NCI-H2227 (cell line): ENCODE data around the gene FHIT.
A peak's percentile ranks its signal among the peaks of the same experiment; 100 is the strongest.
"Not testable (repeated sequence)": the region's sequence is repeated elsewhere in the genome, so short reads cannot be mapped to it uniquely, and the experiment has no call there.

Experiments used
- DNase-seq: peaks from one replicate; lab custom pipeline; 2025; ENCODE audit not compliant: unreplicated experiment; lab: John Stamatoyannopoulos, UW

Gene FHIT

DNA sequence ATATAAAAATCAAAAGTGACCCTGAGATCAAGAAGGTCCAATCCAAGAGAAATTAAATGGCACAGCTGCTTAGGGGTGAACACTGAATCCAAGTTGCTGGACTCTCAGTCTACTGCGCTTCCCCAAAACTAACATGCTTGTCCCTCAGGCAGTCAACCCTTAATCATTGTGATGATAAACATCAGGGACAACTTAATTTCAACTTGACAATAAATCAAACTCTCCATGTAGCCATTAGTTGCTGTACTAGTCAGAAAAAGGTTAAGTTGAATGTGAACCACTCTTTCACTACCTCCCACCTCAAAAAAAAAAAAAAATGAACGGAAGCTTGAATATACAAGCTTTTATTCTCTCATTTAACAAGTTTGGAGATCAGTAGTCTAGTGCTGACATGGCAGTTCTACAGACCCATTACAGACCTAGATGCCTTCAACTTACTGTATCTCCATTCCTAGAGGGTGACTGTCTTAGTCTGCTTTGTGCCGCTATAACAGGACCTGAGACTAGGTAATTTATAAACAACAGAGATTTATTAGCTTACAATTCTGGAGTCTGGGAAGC is 185.7 kb downstream of the FHIT start:
- no peak for DNase-seq

DNA sequence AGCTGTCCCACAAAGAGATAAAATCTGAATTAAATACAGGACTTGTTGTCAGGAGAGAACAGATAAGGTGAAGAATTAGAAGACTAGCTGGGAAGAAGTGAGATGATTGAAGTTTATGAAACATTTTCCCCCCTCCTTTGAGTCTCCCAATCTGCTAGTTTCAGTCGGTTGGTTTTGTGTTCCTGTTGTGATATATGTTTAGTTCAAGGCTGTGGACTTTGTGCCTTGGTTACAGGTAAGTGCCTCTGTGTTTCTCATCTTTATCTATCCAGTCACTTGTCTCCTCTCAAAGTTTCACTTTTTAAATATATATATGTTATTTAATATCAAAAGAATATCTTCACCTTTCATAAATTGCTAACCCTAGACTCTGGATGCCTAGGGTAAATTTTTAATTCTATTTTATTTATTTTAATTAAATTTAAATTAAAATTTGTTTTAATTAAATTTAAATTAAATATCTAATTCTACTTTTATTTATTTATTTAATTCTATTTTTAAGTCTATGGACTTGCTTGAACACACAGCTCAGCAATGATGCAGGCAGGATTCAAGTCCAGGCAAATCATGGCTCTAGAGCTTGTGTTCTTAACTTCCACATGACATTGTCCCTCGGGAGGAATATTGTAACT is 190.0 kb downstream of the FHIT start:
- DNase-seq: no peak

DNA sequence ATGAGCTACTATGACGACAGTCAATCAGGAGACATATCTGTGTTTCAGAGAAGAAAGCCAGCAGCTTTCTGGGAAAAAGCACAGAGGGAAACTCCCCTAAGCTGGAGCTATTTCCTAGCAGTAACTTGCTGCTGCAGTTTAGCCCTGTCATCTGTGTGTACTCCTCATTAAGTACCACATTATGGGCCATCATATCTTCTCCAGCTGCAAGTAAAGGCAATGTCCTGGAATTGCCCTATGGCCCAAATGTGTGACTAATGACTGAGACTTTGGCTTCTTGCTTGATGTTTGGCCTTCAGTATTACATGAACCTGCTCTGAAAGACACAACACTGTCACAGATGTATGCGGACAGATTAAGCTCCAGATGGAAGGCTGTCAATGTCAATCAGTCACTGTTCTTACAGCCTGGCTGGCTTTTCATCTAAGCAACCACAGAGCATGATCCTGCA is 190.8 kb downstream of the FHIT start:
- no peak for DNase-seq

DNA sequence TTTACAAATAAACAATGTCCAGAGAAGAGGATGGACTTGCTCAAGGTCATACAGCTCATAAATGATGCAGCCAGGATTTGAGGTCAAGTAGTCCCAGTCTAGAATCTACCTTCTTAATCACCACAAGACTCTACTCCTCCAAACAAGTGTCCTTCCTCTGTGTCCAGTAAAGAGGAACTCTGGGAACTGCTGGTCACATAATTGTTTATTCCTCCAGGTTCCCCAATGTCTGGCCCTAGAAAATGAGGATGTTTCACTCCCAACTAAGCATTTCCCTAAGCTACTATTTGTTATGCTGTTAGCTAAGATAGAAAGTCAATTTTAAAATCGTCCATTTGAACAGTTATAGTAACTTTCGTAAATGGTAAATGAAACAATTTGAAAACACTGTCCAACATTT is 192.4 kb downstream of the FHIT start:
- DNase-seq: no peak

DNA sequence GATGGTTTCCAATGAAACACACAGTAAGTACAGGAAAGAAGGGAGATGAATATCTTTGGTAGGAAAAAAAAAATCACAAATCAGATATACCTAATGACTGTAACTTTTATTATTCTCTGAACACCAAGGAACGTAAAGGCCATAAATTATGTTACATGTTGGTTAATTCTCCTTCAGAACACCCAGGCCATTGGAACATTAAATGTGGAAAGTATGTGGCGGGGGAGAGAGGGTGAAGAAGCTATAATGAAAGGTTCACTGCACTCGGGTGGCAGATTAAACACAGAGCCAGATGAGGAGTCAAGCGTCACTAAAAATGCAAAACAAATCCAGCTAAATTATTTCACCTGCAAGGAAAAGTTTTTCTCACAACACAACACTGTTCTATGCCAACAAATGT is 193.8 kb downstream of the FHIT start:
- no peak for DNase-seq

DNA sequence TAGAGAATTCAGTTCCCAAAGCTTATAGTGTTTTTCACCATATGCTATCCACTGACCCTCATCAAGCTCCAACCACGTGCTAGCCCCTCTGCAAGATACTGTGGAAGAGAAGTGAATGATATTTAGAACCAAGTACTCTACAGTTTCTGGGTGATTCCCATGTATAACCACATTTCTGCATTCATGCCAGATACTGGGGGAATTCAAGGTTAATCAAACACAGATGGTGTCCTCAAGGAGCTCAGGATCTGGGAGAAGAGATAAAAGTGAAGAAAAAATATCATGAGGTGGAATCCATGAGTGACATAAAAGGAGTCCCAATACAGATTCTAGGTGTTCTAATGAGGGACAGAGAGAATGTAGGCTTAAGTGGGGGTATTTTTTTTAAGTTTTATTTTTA is 195.8 kb downstream of the FHIT start:
- DNase-seq: no peak

DNA sequence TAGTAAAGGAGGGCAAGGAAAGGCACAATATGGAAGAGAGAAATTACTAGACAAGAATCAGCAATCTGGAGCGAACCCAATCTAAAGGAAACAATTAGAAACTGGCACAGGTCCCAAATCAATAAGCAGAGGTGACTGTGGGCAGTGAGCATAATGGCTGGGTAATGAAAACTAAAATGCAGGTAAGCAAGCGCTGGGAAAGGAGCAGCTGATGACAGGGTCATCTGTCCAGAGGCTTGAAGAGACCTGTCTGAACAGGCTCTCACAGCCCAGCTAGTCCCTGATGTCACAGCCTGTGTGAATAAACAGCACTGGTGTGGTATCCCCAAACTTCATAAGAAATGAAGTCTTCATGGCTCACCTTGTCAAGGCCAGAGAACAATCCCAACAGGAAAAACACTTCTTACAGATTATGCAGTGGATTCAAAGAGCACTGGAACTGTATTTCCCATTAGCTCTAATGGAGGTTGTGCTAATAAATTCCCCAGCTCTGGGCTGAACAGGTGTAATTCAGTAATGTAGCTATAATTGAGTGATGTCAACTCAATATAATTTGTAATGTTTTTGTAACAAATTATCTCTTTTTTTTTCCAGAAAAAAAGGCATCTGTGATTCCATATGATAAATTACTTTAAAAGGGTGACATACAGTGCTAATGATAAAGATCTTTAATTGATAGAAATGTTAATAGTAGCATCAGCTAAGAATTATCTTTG is 197.3 kb downstream of the FHIT start:
- DNase-seq: peak; percentile 45

DNA sequence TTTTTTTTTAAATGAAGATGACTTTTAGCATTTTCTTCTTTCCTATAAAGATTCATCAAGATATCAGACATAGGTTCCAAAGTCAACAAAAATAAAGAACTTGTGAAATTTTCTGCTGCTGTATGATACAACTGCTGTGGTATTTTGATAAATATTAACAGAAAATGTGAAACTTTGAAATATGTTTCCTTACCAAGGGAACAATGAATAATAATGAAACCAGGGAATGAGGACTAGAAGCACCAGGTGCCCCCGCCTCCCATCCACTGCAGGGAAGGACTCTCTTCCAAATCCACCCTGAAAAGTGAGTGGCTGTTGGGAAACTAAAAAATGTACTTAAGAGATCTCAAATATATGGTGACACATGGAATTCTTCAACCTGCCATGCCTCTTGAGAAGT is 198.4 kb downstream of the FHIT start:
- DNase-seq: no peak

DNA sequence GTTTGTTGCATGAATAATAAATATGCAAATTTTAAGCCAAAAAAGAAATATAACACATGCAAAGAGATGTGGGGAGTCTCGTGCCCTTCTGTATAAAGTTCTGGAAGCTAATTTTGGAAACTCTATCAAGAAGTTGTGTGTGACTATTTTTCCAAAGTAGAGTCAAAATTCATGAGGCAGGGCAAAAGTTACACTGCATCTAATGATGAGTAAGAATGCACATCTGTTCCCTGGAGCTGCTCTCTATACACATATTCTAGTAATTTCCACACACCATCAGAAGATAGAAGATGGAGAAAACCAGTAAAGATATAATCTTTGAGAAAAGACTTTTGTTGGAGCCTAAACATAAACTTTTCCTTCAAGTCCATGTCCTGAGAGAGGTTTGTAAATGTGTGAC is 199.6 kb downstream of the FHIT start:
- no peak for DNase-seq

DNA sequence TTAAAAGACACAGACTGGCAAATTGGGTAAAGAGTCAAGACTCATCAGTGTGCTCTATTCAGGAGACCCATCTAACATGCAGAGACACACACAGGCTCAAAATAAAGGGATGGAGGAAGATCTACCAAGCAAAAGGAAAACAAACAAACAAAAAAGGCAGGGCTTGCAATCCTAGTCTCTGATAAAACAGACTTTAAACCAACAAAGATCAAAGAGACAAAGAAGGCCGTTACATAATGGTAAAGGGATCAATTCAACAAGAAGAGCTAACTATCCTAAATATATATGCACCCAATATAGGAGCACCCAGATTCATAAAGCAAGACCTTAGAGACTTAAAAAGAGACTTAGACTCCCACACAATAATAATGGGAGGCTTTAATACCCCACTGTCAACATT is 206.1 kb downstream of the FHIT start:
- not testable (repeated sequence) for DNase-seq

DNA sequence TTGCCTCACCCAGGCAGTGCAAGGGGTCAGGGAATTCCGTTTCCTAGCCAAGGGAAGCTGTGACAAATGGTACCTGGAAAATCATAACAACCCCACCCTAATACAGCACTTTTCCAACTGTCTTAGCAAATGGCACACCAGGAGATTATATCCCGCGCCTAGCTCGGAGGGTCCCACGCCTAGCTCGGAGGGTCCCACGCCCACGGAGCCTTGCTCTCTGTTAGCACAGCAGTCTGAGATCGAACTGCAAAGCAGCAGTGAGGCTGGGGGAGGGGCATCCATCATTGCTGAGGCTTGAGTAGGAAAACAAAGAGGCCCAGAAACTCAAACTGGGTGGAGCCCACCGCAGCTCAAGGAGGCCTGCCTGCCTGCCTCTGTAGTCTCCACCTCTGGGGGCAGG is 208.1 kb downstream of the FHIT start:
- no peak for DNase-seq

DNA sequence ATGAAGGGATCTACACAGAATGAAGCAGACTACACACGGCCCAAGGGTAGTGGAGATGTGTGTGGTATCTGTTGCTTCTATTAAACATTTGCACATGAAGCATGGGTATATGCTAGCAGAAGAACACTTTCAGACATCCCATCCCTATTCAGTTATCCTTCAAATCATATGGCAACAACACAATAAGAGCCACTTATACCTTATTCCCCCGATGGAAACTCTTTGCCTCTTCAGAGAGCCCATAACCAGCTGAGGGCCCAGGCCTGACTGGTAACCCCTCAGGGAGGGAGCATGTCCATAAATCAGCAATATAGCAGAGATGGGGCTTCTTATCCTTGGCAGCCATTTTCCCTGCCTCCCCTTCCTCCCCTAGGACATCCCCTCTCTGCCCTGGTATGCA is 210.6 kb downstream of the FHIT start:
- no peak for DNase-seq

DNA sequence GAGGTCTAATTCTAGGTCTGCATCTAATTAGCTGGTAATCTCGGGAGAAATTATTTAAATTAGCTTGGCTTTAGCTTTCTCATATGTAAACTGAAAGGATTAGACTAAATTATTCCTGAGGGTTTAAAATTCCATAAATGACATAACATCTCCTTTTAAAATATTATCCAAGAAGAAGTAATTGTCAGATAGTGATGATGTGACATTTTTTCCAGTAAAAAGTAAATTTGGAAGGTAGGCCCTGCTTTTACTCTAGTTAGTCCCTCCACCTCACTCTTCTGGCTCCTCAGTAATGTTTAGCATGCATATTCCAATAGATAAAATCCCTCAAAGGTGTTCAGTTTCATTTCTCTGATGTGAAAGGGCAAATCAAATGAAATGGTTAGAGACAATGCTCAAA is 215.7 kb downstream of the FHIT start:
- no peak for DNase-seq

DNA sequence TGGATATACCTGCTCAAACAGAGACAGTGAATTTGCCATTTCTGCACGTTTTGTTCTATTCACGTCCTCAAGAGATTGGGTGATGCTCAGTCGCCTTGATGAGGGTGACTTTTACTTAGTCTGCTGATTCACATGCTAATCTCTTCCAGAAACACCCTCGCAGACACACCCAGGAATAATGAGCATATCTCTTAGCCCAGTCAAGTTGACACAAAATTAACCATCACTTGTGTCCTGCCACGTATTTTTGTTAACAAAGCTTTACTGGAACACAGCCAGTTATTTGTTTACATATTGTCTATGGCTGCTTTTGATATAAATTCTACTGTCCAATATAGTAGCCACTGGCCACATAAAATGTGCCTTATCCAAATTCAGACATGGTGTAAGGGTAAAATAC is 218.3 kb downstream of the FHIT start:
- DNase-seq: no peak

DNA sequence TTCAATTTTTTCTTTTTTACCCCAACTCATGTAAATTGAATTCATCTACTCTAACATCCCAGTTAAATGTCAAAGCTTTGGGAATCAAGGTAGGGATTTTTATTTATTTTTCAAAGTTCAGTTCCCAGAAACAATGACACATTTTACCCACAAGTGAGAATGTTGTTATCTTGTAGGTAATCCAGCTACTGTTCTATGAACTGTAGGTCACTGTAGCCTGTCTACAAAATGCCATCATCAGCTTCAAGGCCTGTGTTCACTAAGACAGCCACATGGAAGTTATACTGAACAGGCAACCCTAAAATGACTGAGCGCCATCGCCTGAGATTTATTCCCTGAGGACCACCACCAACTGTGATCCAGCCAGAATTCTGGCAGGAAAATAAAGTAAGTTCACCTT is 219.7 kb downstream of the FHIT start:
- no peak for DNase-seq

DNA sequence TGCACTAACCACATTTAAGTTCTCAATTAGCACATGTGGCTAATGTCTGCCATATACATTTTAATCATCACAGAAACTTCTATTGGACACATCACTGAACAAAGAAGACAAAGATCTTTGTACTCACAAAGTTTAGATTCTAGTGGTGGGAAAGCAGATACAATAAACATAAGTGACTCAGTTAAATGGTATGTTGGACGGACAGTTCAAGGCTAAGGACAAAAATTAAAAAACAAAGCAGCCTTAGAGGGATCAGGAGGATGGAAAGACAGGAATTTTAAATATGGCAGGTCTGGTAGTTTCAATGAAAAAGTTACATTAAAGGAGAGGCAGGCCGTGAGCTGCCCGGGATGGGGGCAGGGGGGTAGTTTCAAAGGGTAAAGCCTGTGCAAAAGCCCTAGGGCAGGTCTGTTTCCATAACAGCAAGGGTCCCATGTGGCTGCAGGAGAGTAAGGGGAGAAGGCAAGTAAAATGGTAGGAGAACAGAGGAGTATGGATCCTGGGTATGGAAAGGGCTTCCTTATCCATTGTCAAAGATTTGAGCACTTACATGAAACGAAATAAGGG is 220.7 kb downstream of the FHIT start:
- no peak for DNase-seq

DNA sequence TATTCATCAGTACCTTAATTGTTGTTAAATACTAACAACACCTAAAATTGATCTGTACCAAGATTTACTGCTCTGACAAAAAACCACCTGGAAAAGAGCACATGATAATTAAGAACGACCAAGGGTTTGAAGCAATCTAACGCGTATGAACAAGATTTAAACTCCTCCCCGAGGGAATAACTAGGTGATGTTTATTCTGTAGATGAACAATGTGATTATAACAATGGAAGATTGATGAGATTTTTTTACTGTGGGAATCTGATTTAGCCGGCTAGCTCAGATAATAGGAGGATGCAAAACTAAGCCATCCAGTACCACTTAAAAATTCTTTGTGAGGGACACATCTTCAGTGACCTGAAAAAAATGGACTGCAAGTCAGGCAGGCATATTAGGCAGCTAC is 222.1 kb downstream of the FHIT start:
- DNase-seq: no peak

DNA sequence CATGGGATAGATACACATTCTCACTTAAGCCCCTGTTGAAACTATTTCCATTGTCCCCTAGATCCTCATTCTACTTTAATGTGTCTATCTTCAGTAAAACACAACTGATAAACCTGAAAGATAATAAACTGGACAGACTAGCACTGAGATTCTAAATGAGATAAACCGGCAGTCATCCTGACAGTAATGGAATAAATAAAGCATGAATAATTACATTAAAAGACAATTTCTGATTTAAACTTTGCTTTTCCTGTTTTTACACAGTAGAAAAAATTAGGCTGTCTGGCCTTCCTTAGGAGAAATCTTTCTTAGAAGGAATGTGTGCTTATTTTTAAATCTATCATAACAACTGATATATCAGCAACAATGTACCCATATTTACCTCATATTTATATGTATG is 232.4 kb downstream of the FHIT start:
- no peak for DNase-seq

DNA sequence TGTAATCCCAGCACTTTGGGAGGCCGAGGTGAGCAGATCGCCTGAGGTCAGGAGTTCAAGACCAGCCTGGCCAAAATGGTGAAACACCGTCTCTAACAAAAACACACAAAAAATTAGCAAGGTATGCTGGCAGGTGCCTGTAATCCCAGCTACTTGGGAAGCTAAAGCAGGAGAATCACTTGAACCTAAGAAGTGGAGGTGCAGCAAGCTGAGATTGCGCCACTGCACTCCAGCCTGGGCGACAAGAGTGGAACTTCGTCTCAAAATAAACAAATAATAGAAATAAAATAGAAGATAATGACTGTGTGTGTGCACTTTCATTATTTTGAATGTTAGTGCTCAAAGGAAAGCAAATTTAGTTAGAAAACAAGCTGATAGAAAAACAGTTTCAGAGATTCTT is 234.2 kb downstream of the FHIT start:
- not testable (repeated sequence) for DNase-seq

DNA sequence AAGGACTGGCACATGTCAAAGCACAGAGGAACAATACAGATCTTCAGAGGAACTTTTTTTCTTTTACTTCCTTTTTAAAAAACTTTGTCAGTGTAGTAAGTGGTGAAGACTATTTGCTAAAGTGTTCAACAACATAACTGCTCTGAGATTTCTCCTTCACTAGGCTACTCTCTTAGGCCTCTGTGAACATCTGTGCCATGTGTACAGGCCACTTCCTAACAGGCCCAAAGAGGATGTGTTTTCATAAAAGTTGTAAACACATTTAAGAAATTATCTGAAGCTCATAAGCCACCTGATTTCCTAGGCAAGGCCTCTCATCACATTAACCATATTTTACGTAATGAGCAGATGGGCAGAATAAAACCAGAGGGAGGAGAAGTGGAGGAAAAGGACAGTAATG is 235.4 kb downstream of the FHIT start:
- no peak for DNase-seq

DNA sequence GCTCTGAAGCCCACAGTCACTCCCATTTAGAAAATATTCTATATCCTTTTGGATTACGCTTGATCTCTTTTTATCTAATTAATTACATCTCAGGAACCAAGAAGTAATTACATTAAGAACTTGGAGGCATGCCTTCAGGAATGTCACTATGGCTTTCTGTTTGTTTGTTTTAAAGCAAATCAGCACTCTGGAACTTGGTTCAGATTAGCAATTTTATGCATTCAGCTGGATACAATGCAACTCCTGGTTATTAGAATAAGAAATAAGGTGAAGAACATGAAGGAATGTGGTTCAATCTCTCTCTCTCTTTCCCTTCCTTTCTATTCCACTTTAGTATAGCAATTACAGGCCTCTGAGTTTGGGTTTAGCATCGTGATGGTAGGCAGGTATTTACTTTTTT is 235.8 kb downstream of the FHIT start:
- DNase-seq: no peak

DNA sequence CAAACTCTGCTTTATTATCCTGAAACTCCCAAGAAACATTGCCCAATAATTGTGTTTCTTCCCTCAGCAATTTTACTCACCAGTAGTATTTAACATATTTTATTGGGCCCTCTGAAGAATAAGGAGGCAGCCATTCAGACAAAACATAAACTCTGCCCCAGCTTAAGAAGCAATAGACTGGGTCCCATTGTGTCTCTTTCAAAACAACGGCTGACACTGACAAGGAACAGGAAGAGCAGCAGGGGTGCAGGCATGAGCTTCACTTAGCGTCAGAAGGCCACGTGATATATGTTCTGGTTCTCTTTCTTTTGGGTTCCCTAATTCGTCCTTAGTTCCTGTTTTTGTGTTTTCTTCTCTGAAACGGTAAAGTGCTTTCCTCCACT is 242.3 kb downstream of the FHIT start:
- no peak for DNase-seq
